SU-DHL-6 (cell line): ENCODE data around the gene ANTXR1.

Experiments used
- H2AFZ ChIP-seq: fragments of 200-600 bp; sonication (generic); 2 replicates; pipeline ENCODE4 v1.6.1; 2014; ENCODE audit warnings: low read depth, mild to moderate bottlenecking, moderate library complexity, mixed read lengths, antibody characterized with exemption, low read length; ENCODE audit not compliant: severe bottlenecking
- H3F3A ChIP-seq: fragments of 200-600 bp; shearing (Covaris generic); 2 replicates; pipeline ENCODE4 v1.6.0; 2016; ENCODE audit warnings: antibody characterized with exemption, mild to moderate bottlenecking; ENCODE audit not compliant: insufficient read depth
- H3K27ac ChIP-seq: fragments of 200-600 bp; sonication (generic); 2 replicates; pipeline ENCODE4 v1.5.1; 2016; ENCODE audit warnings: low read depth, mild to moderate bottlenecking, low read length, moderate library complexity, mixed read lengths
- H3K27me3 ChIP-seq: fragments of 200-600 bp; sonication (generic), shearing (Covaris generic); 2 replicates; pipeline ENCODE4 v1.6.0; 2014; ENCODE audit warnings: mild to moderate bottlenecking, low read length
- H3K36me3 ChIP-seq: fragments of 200-600 bp; sonication (generic); 2 replicates; pipeline ENCODE4 v1.6.1; 2014; ENCODE audit warnings: mild to moderate bottlenecking, low read length, mixed read lengths
- H3K4me2 ChIP-seq: fragments of 300-600, 200-600 bp; shearing (Covaris generic), sonication (generic); 2 replicates; pipeline ENCODE4 v1.6.0; 2014; ENCODE audit warnings: low read length, low read depth, mild to moderate bottlenecking; ENCODE audit not compliant: poor library complexity, severe bottlenecking
- H3K4me3 ChIP-seq: fragments of 200-600 bp; sonication (generic); 2 replicates; pipeline ENCODE4 v1.5.1; 2014; ENCODE audit warnings: antibody characterized with exemption, low read length, mild to moderate bottlenecking, mixed read lengths; ENCODE audit not compliant: insufficient read depth, poor library complexity, severe bottlenecking
- H3K79me2 ChIP-seq: fragments of 200-600 bp; sonication (generic); 2 replicates; pipeline ENCODE4 v1.6.1; 2014; ENCODE audit warnings: mild to moderate bottlenecking, low read length, moderate library complexity; ENCODE audit not compliant: insufficient read depth
- H3K9ac ChIP-seq: fragments of 200-600 bp; sonication (generic); 2 replicates; pipeline ENCODE4 v1.7.0; 2014; ENCODE audit warnings: mild to moderate bottlenecking, low read length
- H3K9me2 ChIP-seq: fragments of 200-600 bp; sonication (generic); replicated peaks from 2 replicates; pipeline ENCODE4 v1.6.1; 2014; ENCODE audit warnings: low read length; ENCODE audit not compliant: insufficient read depth
- H3K9me3 ChIP-seq: fragments of 200-600 bp; sonication (generic); 2 replicates; pipeline ENCODE4 v1.6.1; 2014; ENCODE audit warnings: low read length, mixed read lengths; ENCODE audit not compliant: insufficient read depth
- H4K20me1 ChIP-seq: fragments of 200-600 bp; sonication (generic); 2 replicates; pipeline ENCODE4 v1.6.1; 2014; ENCODE audit warnings: low read depth, mild to moderate bottlenecking, antibody characterized with exemption, low read length, moderate library complexity, mixed read lengths
- CTCF ChIP-seq: fragments of 200-600 bp; sonication (generic); IDR thresholded peaks from one replicate; pipeline ENCODE4 v1.5.1; 2017; ENCODE audit warnings: antibody characterized with exemption, mild to moderate bottlenecking, low read length, moderate library complexity; ENCODE audit not compliant: insufficient read depth, poor library complexity, severe bottlenecking
- EZH2phosphoT487 ChIP-seq: fragments of 200-600 bp; sonication (generic), shearing (Covaris generic); conservative IDR thresholded peaks from 2 replicates; pipeline ENCODE4 v1.6.1; 2018; ENCODE audit warnings: mild to moderate bottlenecking, antibody characterized with exemption, low read length, moderate library complexity, mixed read lengths

The ANTXR1 gene

GRCh38 chr2:69046221-69046662 is 33.3 kb downstream of the ANTXR1 start:
- no peak overlapping the region for H3K9ac ChIP-seq
- H3K36me3 ChIP-seq = no peaks in the 10 kb centered on the region
- H3K9me3 ChIP-seq = no peaks in the 10 kb centered on the region
- no peak overlapping the region for H3K27ac ChIP-seq
- H2AFZ ChIP-seq = no peak overlapping the region
- no peak for TF ChIP-seq EZH2phosphoT487
- TF ChIP-seq CTCF = no peak
- no peaks in the 10 kb centered on the region for H3F3A ChIP-seq
- no peak overlapping the region for H3K4me3 ChIP-seq
- H3K9me2 ChIP-seq = no peaks in the 10 kb centered on the region
- H4K20me1 ChIP-seq = no peaks in the 10 kb centered on the region
- H3K79me2 ChIP-seq = no peaks in the 10 kb centered on the region
- no peaks in the 10 kb centered on the region for H3K27me3 ChIP-seq
- H3K4me2 ChIP-seq = no peak overlapping the region

- no peak overlapping the region for H3K27ac ChIP-seq
- H3K4me3 ChIP-seq = no peak overlapping the region
- H3K27me3 ChIP-seq = no peaks in the 10 kb centered on the region
- H3K9me3 ChIP-seq = no peaks in the 10 kb centered on the region
- no peaks in the 10 kb centered on the region for H3K79me2 ChIP-seq
- TF ChIP-seq CTCF (no peak), EZH2phosphoT487 (no peak)
- H3K4me2 ChIP-seq = no peak overlapping the region
- no peaks in the 10 kb centered on the region for H3K9me2 ChIP-seq
- no peak overlapping the region for H2AFZ ChIP-seq
- H3K9ac ChIP-seq = no peak overlapping the region
- H4K20me1 ChIP-seq = no peaks in the 10 kb centered on the region
- no peaks in the 10 kb centered on the region for H3F3A ChIP-seq
- H3K36me3 ChIP-seq = no peaks in the 10 kb centered on the region
These were observed 34.7 kb downstream of the ANTXR1 start for GRCh38 chr2:69047625-69048145.

- H3K9ac ChIP-seq = no peak overlapping the region
- no peaks in the 10 kb centered on the region for H3K79me2 ChIP-seq
- no peak overlapping the region for H3K4me3 ChIP-seq
- H3K27me3 ChIP-seq = no peaks in the 10 kb centered on the region
- no peaks in the 10 kb centered on the region for H4K20me1 ChIP-seq
- no peaks in the 10 kb centered on the region for H3F3A ChIP-seq
- no peak overlapping the region for H3K27ac ChIP-seq
- no peaks in the 10 kb centered on the region for H3K9me3 ChIP-seq
- H2AFZ ChIP-seq = no peak overlapping the region
- H3K36me3 ChIP-seq = no peaks in the 10 kb centered on the region
- H3K9me2 ChIP-seq = no peaks in the 10 kb centered on the region
- H3K4me2 ChIP-seq = no peak overlapping the region
- TF ChIP-seq EZH2phosphoT487 = no peak
- TF ChIP-seq CTCF = no peak
These were observed 37.8 kb downstream of the ANTXR1 start for GRCh38 chr2:69050802-69051201.
